ENCODE results near the gene ERN1. TPM values are rescaled to one million over a fixed set of nuclear protein-coding genes. Genes with fewer than 3 reads are reported as not detected.

The ERN1 gene
- total RNA-seq, 1 donor: 13.3 TPM

DNA sequence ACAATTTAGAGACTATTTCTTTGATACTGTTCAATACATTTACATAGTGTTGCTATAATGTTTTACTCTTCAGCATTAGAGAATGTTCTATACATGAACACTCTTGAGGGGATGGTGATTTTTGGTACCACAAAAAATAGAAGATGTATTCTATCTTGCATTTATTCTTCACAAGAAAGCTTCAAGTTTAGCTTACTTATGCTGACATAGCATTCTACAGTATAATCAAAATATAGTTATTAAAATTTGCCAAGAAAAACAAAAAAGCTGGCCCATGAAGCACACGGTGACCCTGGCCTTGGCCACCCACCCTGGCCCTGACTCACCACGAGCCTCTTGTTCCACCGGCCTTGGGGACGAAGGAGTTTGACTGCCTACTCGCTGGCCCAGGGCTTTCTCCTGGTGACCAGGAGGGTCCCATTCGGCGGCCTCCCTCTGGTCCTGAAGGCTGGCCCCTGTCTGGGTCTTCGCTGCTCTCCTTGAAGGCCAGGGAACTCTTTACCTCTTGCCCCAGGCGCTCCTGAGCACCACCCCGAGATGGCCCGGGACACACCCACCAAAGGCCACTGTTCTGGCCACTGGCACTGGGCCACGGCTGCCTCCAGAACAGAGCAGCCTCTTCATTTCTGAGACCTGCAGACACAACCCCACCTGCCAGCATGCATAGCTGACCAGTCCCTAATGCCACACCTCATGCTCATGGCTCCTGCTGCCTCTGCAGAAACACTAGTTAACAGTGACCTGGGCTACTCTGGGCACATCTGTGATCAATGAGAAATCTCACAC is 87.1 kb downstream of the ERN1 start:
- DNase-seq (ENCODE audit: low read depth): peak; percentile 22
- H3K4me3 ChIP-seq (ENCODE audit: low read depth, low read length): no peak overlapping the region
- TF ChIP-seq, protein P1, sequence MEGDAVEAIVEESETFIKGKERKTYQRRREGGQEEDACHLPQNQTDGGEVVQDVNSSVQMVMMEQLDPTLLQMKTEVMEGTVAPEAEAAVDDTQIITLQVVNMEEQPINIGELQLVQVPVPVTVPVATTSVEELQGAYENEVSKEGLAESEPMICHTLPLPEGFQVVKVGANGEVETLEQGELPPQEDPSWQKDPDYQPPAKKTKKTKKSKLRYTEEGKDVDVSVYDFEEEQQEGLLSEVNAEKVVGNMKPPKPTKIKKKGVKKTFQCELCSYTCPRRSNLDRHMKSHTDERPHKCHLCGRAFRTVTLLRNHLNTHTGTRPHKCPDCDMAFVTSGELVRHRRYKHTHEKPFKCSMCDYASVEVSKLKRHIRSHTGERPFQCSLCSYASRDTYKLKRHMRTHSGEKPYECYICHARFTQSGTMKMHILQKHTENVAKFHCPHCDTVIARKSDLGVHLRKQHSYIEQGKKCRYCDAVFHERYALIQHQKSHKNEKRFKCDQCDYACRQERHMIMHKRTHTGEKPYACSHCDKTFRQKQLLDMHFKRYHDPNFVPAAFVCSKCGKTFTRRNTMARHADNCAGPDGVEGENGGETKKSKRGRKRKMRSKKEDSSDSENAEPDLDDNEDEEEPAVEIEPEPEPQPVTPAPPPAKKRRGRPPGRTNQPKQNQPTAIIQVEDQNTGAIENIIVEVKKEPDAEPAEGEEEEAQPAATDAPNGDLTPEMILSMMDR (IDR thresholded peaks at IDR 0.05; ENCODE audit: insufficient read depth, low read length): no peak

DNA sequence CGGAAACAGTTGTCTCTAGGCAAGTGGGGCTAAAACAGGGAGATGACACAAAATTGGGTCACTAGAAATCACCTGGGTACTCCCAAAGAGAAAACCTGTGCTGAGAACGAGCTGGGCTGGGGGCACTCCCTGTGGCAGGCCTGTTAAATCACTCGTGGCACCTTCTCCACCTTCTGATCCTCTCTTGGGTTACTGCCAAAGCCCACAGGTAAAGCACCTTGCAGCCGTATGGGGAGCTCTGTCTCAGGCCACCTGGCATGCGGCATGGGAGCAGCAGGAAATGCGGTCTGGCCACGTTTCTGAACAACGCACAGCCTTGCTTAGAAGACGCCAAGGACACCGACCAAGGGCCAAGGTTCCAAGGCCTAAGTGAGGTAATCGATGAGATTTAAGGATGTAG is 88.0 kb downstream of the ERN1 start:
- H3K4me3 ChIP-seq (ENCODE audit: low read depth, low read length): no peak overlapping the region
- no peak for DNase-seq (ENCODE audit: low read depth)
- TF ChIP-seq, protein P1 (IDR thresholded peaks at IDR 0.05; ENCODE audit: insufficient read depth, low read length): no peak

GRCh38 chr17:64040206-64040605 is 89.7 kb downstream of the ERN1 start:
- no peak for DNase-seq (ENCODE audit: low read depth)
- TF ChIP-seq, protein P1 (IDR thresholded peaks at IDR 0.05; ENCODE audit: insufficient read depth, low read length): no peak
- H3K4me3 ChIP-seq (ENCODE audit: low read depth, low read length): no peak overlapping the region

GRCh38 chr17:64039106-64039400 is 90.9 kb downstream of the ERN1 start:
- TF ChIP-seq, protein P1 (IDR thresholded peaks at IDR 0.05; ENCODE audit: insufficient read depth, low read length): no peak
- no peak for DNase-seq (ENCODE audit: low read depth)
- no peak overlapping the region for H3K4me3 ChIP-seq (ENCODE audit: low read depth, low read length)

DNA sequence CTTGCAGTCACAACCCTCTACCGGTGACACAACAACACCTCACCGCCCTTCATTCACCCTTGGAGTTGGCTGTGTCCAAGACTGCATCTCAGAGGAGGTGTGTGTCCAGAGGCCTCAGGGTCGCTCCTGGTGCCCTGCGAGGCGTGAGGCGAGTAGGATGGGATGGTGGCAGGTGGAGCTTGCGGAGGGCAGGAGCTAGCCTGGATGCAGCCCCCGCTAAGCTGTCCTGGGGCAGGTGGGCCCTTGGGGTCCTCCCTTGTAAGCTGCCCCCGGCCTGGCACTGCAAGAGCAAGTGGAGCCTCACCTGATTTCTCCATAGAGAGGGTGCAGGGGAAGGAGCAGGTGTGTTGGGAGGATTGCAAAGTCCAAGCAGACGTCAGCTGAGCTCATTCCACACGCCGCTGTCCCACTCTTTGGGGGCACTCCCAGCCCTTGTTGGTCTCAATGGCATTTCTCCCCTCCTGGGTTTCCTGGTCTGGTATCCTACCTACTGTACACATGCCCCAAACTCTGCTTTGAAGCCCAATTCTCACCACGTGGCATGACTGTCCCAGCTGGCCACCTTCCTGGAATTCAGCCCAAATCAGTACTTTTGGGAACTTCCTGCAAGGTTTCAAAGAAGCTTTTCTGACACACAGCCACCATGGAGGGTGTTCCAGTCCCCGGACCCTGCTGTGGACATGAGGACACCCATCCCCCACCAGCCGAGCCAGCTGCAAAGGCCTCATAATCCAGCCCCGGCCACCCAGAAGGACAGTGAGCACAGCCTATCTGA is 91.4 kb downstream of the ERN1 start:
- no peak overlapping the region for H3K4me3 ChIP-seq (ENCODE audit: low read depth, low read length)
- TF ChIP-seq, protein P1 (IDR thresholded peaks at IDR 0.05; ENCODE audit: insufficient read depth, low read length): no peak
- DNase-seq (ENCODE audit: low read depth): no peak

DNA sequence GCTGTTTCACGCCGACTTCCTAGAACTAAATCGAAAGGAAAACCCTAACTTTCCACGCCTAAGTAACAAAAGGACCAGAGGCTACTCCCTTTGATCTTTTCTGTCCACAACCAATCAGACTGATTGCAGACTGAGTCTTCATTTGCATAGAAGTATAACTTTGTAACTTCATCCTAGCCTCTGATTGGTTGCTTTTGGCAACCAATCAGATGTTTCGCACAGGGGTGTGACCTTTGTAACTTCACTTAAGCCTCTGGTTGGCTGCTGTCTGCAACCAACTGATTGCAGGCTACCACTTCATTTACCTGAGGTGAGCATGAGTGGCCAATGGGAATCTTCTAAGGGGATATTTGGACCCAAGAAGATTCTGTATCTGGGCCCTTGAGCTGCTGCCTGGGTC is 92.1 kb downstream of the ERN1 start:
- H3K4me3 ChIP-seq (ENCODE audit: low read depth, low read length): no peak overlapping the region
- TF ChIP-seq, protein P1 (IDR thresholded peaks at IDR 0.05; ENCODE audit: insufficient read depth, low read length): no peak
- DNase-seq (ENCODE audit: low read depth): no peak

Measured in fibroblast of the aortic adventitia (primary cell).